Measurements from ENCODE around the gene CRTC3.
A peak's percentile ranks its signal among the peaks of the same experiment; 100 is the strongest.

Gene CRTC3

GRCh38 chr15:90529371-90530249, at the start of gene CRTC3:
Gene CRTC3 (plus strand): TSS chr15:90529923. CDS start chr15:90530072, 149 bp downstream.
- H3K27ac ChIP-seq = peak within 1 kb of the TSS; percentile 67

GRCh38 chr15:90481023-90481422, 48.7 kb upstream of the CRTC3 start:
- H3K27ac ChIP-seq = no peak overlapping the region
- TF ChIP-seq CTCF (IDR thresholded peaks at IDR 0.05) (no peak), ZFX (IDR thresholded peaks at IDR 0.05; ENCODE audit: borderline replicate concordance) (no peak)

More at GRCh38 chr15:90529371-90530249, at the start of gene CRTC3:
- TF ChIP-seq ZFX (IDR thresholded peaks at IDR 0.05; ENCODE audit: borderline replicate concordance) (no peak), CTCF (IDR thresholded peaks at IDR 0.05) (peak; percentile 45)

GRCh38 chr15:90482124-90483011, 47.4 kb upstream of the CRTC3 start:
- TF ChIP-seq CTCF (IDR thresholded peaks at IDR 0.05) (peak; percentile 77), ZFX (IDR thresholded peaks at IDR 0.05; ENCODE audit: borderline replicate concordance) (no peak)
- H3K27ac ChIP-seq = no peak overlapping the region

GRCh38 chr15:90483012-90483307, 46.8 kb upstream of the CRTC3 start:
- TF ChIP-seq CTCF (IDR thresholded peaks at IDR 0.05) (no peak), ZFX (IDR thresholded peaks at IDR 0.05; ENCODE audit: borderline replicate concordance) (no peak)

GRCh38 chr15:90483637-90484036, 46.1 kb upstream of the CRTC3 start:
- TF ChIP-seq CTCF (IDR thresholded peaks at IDR 0.05) (no peak), ZFX (IDR thresholded peaks at IDR 0.05; ENCODE audit: borderline replicate concordance) (no peak)
- no peak overlapping the region for H3K27ac ChIP-seq

More at GRCh38 chr15:90483012-90483307, 46.8 kb upstream of the CRTC3 start:
- no peak overlapping the region for H3K27ac ChIP-seq

- TF ChIP-seq ZFX (IDR thresholded peaks at IDR 0.05; ENCODE audit: borderline replicate concordance) (no peak), CTCF (IDR thresholded peaks at IDR 0.05) (no peak)
- H3K27ac ChIP-seq = no peak overlapping the region
Measured at GRCh38 chr15:90487186-90487585, 42.5 kb upstream of the CRTC3 start.

Measured in 22Rv1 (cell line).